Epithelial cell of proximal tubule (primary cell): ENCODE measurements around the gene ZNF418. TPM values are rescaled to one million over a fixed set of nuclear protein-coding genes. Genes with fewer than 3 reads are reported as not detected.

ENCODE experiments used
- DNase-seq: peaks from one replicate; pipeline ENCODE4 v3.0.0-alpha.2; 2011; ENCODE audit warnings: low read depth
- H3K4me3 ChIP-seq: 2 replicates; pipeline ENCODE4 v1.5.1; 2011; ENCODE audit warnings: low read depth, mild to moderate bottlenecking, low read length
- CTCF ChIP-seq: conservative IDR thresholded peaks from 2 replicates; pipeline ENCODE4 v1.5.1; 2012; ENCODE audit warnings: low read depth, mild to moderate bottlenecking, low read length
- total RNA-seq: library from RNA; depleted of rRNA; stranded (reverse); fragments of >200 nt; gene quantifications from 2 replicates; pipeline ENCODE4 v1.2.3, GENCODE V29; 2015

ZNF418 gene
- total RNA-seq, 1 donor from 2014 or later: 1.5 TPM

GRCh38 chr19:57949702-57950101, 14.5 kb upstream of the ZNF418 start:
- H3K4me3 ChIP-seq: no peak overlapping the region
- TF ChIP-seq CTCF: no peak
- no peak for DNase-seq

- no peak for DNase-seq
- no peak overlapping the region for H3K4me3 ChIP-seq
- no peak for TF ChIP-seq CTCF
Measured at GRCh38 chr19:57949296-57949695, 14.1 kb upstream of the ZNF418 start.

GRCh38 chr19:57947419-57948134, 12.4 kb upstream of the ZNF418 start, which contains the start of gene ZNF256:
Gene ZNF256, minus strand, starts transcription at chr19:57947706. Its CDS starts 232 bp downstream, at chr19:57947474.
- H3K4me3 ChIP-seq: peak within 1 kb of the TSS; percentile 93
- peak; percentile 65 for TF ChIP-seq CTCF
- DNase-seq: peak; percentile 54

- DNase-seq: no peak
- TF ChIP-seq CTCF: no peak
- H3K4me3 ChIP-seq: peak overlapping the region; percentile 93
Measured at GRCh38 chr19:57947088-57947418, 11.9 kb upstream of the ZNF418 start.

- no peak for DNase-seq
- no peak for TF ChIP-seq CTCF
- peak overlapping the region; percentile 93 for H3K4me3 ChIP-seq
Measured at GRCh38 chr19:57946316-57946715, 11.1 kb upstream of the ZNF418 start.

- no peak overlapping the region for H3K4me3 ChIP-seq
- TF ChIP-seq CTCF: no peak
- no peak for DNase-seq
Measured at GRCh38 chr19:57941593-57941992, 6.4 kb upstream of the ZNF418 start.

- no peak for DNase-seq
- no peak overlapping the region for H3K4me3 ChIP-seq
Measured at GRCh38 chr19:57935731-57936130, 529 bp upstream of the ZNF418 start.

More at GRCh38 chr19:57935731-57936130, 529 bp upstream of the ZNF418 start:
- TF ChIP-seq CTCF: no peak
